H1 (cell line): ENCODE data around the gene ZNF556. TPM values are rescaled to one million over a fixed set of nuclear protein-coding genes. Genes with fewer than 3 reads are reported as not detected.

Experiments used
- CTCF ChIA-PET: fragments of 300-600 bp; sonication (Branson Sonifier 250); formaldehyde crosslinking; loops from one replicate; lab custom pipeline; 2021; ENCODE audit not compliant: partially characterized antibody; lab: Charles Lee
- POLR2A ChIA-PET: fragments of 300-600 bp; sonication (Branson Sonifier 250); formaldehyde crosslinking; loops from one replicate; lab custom pipeline; 2021; ENCODE audit warnings: inconsistent platforms; ENCODE audit not compliant: partially characterized antibody; lab: Charles Lee
- DNase-seq, 2 experiments: peaks; one replicate each; pipeline versions ENCODE4 v3.0.0 to v3.0.0-alpha.2; 2010 to 2022; ENCODE audit warnings: low spot score in 2 of 2, low read depth in 1 of 2, mixed read lengths in 1 of 2
- FAIRE-seq: peaks from 2 replicates; lab custom pipeline; 2011; peaks lifted over from hg19 to GRCh38; lab: Jason Lieb, UNC
- H2AFZ ChIP-seq: 2 replicates; pipeline ENCODE4 v1.8.1; 2012; ENCODE audit warnings: low read length, inconsistent platforms
- H2AK5ac ChIP-seq: 2 replicates; pipeline ENCODE4 v1.6.1; 2013; ENCODE audit warnings: low read depth, low read length
- H2BK120ac ChIP-seq: replicated peaks from 2 replicates; pipeline ENCODE3; 2013; ENCODE audit warnings: low read depth, low read length, inconsistent platforms
- H2BK12ac ChIP-seq: 2 replicates; pipeline ENCODE4 v1.6.1; 2013; ENCODE audit warnings: low read depth, low read length
- H2BK15ac ChIP-seq: 2 replicates; pipeline ENCODE4 v1.6.1; 2013; ENCODE audit warnings: low read length
- H2BK20ac ChIP-seq: 2 replicates; pipeline ENCODE4 v1.6.1; 2013; ENCODE audit warnings: low read length
- H2BK5ac ChIP-seq: 2 replicates; pipeline ENCODE4 v1.6.1; 2013; ENCODE audit warnings: low read depth, low read length
- H3K14ac ChIP-seq: 2 replicates; pipeline ENCODE4 v1.6.1; 2013; ENCODE audit warnings: inconsistent platforms; ENCODE audit not compliant: insufficient read length
- H3K18ac ChIP-seq: 2 replicates; pipeline ENCODE4 v1.6.1; 2013; ENCODE audit warnings: low read length; ENCODE audit errors: extremely low read depth
- H3K23ac ChIP-seq: 2 replicates; pipeline ENCODE4 v1.6.1; 2013; ENCODE audit warnings: inconsistent platforms; ENCODE audit not compliant: insufficient read length
- H3K23me2 ChIP-seq: 2 replicates; pipeline ENCODE4 v1.6.1; 2013; ENCODE audit warnings: low read depth, low read length
- H3K27ac ChIP-seq: 2 replicates; pipeline ENCODE4 v1.6.1; 2011; ENCODE audit warnings: low read depth, low read length, inconsistent platforms
- H3K27me3 ChIP-seq, 4 experiments: replicated peaks in 1 of 4; 1 replicate in 1 of 4; 2 replicates in 3 of 4; pipeline versions ENCODE4 v1.6.1 to v1.8.1; 2011 to 2013; ENCODE audit warnings: low read length in 3 of 4, mild to moderate bottlenecking in 3 of 4, inconsistent platforms in 2 of 4, mixed read lengths in 2 of 4, moderate library complexity in 1 of 4; ENCODE audit not compliant: control insufficient read depth in 3 of 4, insufficient read depth in 3 of 4; ENCODE audit errors: extremely low read depth in 1 of 4
- H3K36me3 ChIP-seq, 4 experiments: 2 replicates each; pipeline versions ENCODE4 v1.6.1 to v1.8.1; 2011 to 2013; ENCODE audit warnings: mild to moderate bottlenecking in 4 of 4, low read length in 3 of 4, moderate library complexity in 2 of 4, control low read depth in 1 of 4, inconsistent platforms in 1 of 4; ENCODE audit not compliant: insufficient read depth in 4 of 4, control insufficient read depth in 2 of 4
- H3K4ac ChIP-seq: replicated peaks from 2 replicates; pipeline ENCODE3; 2013; ENCODE audit warnings: low read length, low read depth, mixed read lengths, inconsistent platforms; ENCODE audit not compliant: insufficient read length
- H3K4me1 ChIP-seq, 4 experiments: replicated peaks in 1 of 4; 1 replicate in 1 of 4; 2 replicates in 3 of 4; pipeline versions ENCODE4 v1.6.1 to v1.8.1; 2011 to 2013; ENCODE audit warnings: low read length in 3 of 4, inconsistent platforms in 2 of 4, mixed read lengths in 1 of 4; ENCODE audit not compliant: insufficient read depth in 4 of 4, control insufficient read depth in 3 of 4
- H3K4me2 ChIP-seq, 2 experiments: 2 replicates each; pipeline versions ENCODE4 v1.6.1 to v1.8.1; 2011 to 2013; ENCODE audit warnings: low read depth in 2 of 2, low read length in 2 of 2, control low read depth in 1 of 2, inconsistent platforms in 1 of 2, mild to moderate bottlenecking in 1 of 2; ENCODE audit not compliant: insufficient read depth in 1 of 2
- H3K4me3 ChIP-seq, 4 experiments: fragments of 200-600, 300-600 bp in 1 of 4; sonication (generic), shearing (Covaris generic), sonication (Bioruptor Twin) in 1 of 4; 2 replicates each; pipeline versions ENCODE4 v1.5.1 to v1.8.1; 2011 to 2016; ENCODE audit warnings: low read length in 4 of 4, low read depth in 3 of 4, control low read depth in 2 of 4, inconsistent platforms in 2 of 4, mild to moderate bottlenecking in 2 of 4, mixed read lengths in 1 of 4, moderate library complexity in 1 of 4; ENCODE audit not compliant: insufficient read depth in 2 of 4; ENCODE audit errors: extremely low read depth in 1 of 4
- H3K56ac ChIP-seq: replicated peaks from 2 replicates; pipeline ENCODE3; 2013; ENCODE audit warnings: low read depth, mild to moderate bottlenecking, mixed read lengths, low read length, inconsistent platforms; ENCODE audit not compliant: insufficient read length
- H3K79me1 ChIP-seq: 2 replicates; pipeline ENCODE4 v1.6.1; 2013; ENCODE audit warnings: low read depth, low read length, control low read depth
- H3K79me2 ChIP-seq, 2 experiments: 2 replicates each; pipeline versions ENCODE4 v1.6.1 to v1.8.1; 2012 to 2013; ENCODE audit warnings: low read length in 2 of 2, mild to moderate bottlenecking in 2 of 2, inconsistent platforms in 1 of 2; ENCODE audit not compliant: insufficient read depth in 2 of 2, control insufficient read depth in 1 of 2
- H3K9ac ChIP-seq, 4 experiments: replicated peaks in 1 of 4; 1 replicate in 1 of 4; 2 replicates in 3 of 4; pipeline versions ENCODE4 v1.6.1 to v1.8.1; 2011 to 2013; ENCODE audit warnings: low read depth in 3 of 4, low read length in 3 of 4, control low read depth in 2 of 4, mild to moderate bottlenecking in 2 of 4, moderate library complexity in 2 of 4, inconsistent platforms in 1 of 4; ENCODE audit errors: extremely low read depth in 1 of 4
- H3K9me3 ChIP-seq, 2 experiments: 2 replicates each; pipeline versions ENCODE4 v1.6.1 to v1.8.1; 2012 to 2013; ENCODE audit warnings: mild to moderate bottlenecking in 2 of 2, moderate library complexity in 2 of 2, control low read depth in 1 of 2, inconsistent platforms in 1 of 2, low read depth in 1 of 2, low read length in 1 of 2, mixed read lengths in 1 of 2; ENCODE audit not compliant: insufficient read depth in 2 of 2
- H4K20me1 ChIP-seq, 2 experiments: replicated peaks in 1 of 2; 2 replicates each; pipeline versions ENCODE3 to v1.8.1; 2011 to 2013; ENCODE audit warnings: inconsistent platforms in 2 of 2, low read length in 2 of 2, mild to moderate bottlenecking in 1 of 2; ENCODE audit not compliant: insufficient read depth in 2 of 2, control insufficient read depth in 1 of 2
- H4K5ac ChIP-seq: 2 replicates; pipeline ENCODE4 v1.6.1; 2013; ENCODE audit warnings: low read length, low read depth, mixed read lengths, inconsistent platforms; ENCODE audit not compliant: insufficient read length
- H4K8ac ChIP-seq: 2 replicates; pipeline ENCODE4 v1.8.0; 2013; ENCODE audit warnings: mild to moderate bottlenecking, moderate library complexity, low read length, inconsistent platforms; ENCODE audit not compliant: insufficient read depth; ENCODE audit errors: extremely low read depth
- H4K91ac ChIP-seq: replicated peaks from 2 replicates; pipeline ENCODE3; 2013; ENCODE audit warnings: low read length, mixed read lengths, inconsistent platforms; ENCODE audit not compliant: insufficient read length
- BCL11A ChIP-seq, 2 experiments: IDR thresholded peaks; one replicate each; pipeline ENCODE4 v1.6.1; 2011; ENCODE audit warnings: low read depth in 2 of 2, low read length in 2 of 2, mild to moderate bottlenecking in 2 of 2
- KDM1A ChIP-seq: fragments of 200-600, 300-600 bp; sonication (generic); IDR thresholded peaks from 2 replicates; pipeline ENCODE4 v1.7.1; 2016; ENCODE audit warnings: mild to moderate bottlenecking, low read length, borderline replicate concordance
- POU5F1 ChIP-seq: IDR thresholded peaks from 2 replicates; pipeline ENCODE4 v1.6.1; 2011; ENCODE audit warnings: low read depth, mild to moderate bottlenecking, low read length, moderate library complexity
- ZNF274 ChIP-seq: IDR thresholded peaks from 2 replicates; pipeline ENCODE4 v1.7.0; 2012; ENCODE audit warnings: low read length, borderline replicate concordance; ENCODE audit errors: extremely low read depth
- WGBS, 2 experiments: shearing (Covaris generic) in 1 of 2; methylation state at CpG; one replicate each; pipeline versions ENCODE4 v1.1.6 to v1.1.7; 2013 to 2015; ENCODE audit warnings: low lambda C conversion rate in 2 of 2, mixed read lengths in 2 of 2, inconsistent platforms in 1 of 2, low coverage in 1 of 2, missing lambda C conversion rate in 1 of 2; ENCODE audit not compliant: insufficient replicate concordance in 2 of 2, insufficient coverage in 1 of 2, insufficient read length in 1 of 2; ENCODE audit errors: extremely low coverage in 1 of 2, missing lambda C conversion rate in 1 of 2; 5-methylcytosine and 5-hydroxymethylcytosine counted together
- polyA plus RNA-seq, 7 experiments: library from polyadenylated mRNA; depleted of rRNA in 3 of 7; stranded (reverse) in 5 of 7; unstranded in 2 of 7; fragments of >200 nt in 5 of 7; fragments of 200-250 nt in 2 of 7; gene quantifications; 1 replicate in 5 of 7; 2 replicates in 1 of 7; 4 replicates in 1 of 7; pipeline versions ENCODE4 v1.2.1 to v1.2.3, GENCODE V29; 2011 to 2013; ENCODE audit warnings: missing spikeins in 2 of 7, mixed read lengths in 2 of 7
- total RNA-seq: library from RNA; stranded (reverse); fragmentation: NEBNext Ultra II Directional; extraction: Animal tissue kit (Norgen Biotek cat#: 25700); gene quantifications from 2 replicates; pipeline ENCODE4 v1.2.1, GENCODE V29; 2021

The ZNF556 gene
- total and polyA plus RNA-seq, 2 of the 8 experiments (the other 6 are each of a cell fraction or from before 2014, with no cell fraction given) = not detected

DNA sequence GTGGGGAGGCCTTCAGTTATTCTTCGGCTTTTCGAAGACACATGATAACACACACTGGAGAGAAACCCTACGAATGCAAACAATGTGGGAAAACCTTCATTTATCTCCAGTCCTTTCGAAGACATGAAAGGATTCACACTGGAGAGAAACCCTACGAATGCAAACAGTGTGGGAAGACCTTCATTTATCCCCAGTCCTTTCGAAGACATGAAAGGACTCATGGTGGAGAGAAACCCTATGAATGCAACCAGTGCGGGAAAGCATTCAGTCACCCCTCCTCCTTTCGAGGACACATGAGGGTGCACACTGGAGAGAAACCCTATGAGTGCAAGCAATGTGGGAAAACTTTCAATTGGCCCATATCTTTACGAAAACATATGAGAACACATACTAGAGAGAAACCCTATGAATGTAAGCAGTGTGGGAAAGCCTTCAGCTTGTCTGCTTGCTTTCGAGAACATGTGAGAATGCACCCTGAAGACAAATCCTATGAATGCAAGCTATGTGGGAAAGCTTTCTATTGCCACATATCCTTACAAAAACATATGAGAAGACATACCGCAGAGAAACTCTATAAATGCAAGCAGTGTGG is 14.0 kb upstream of the ZNF556 start:
- H3K4me2 ChIP-seq = no peak overlapping the region
- H3K18ac ChIP-seq = no peak overlapping the region
- no peak overlapping the region for H4K8ac ChIP-seq
- POLR2A ChIA-PET = no interaction called here
- H2BK5ac ChIP-seq = no peak overlapping the region
- H3K56ac ChIP-seq = no peak overlapping the region
- no peaks in the 10 kb centered on the region for H3K4me1 ChIP-seq
- H3K9ac ChIP-seq = no peak overlapping the region
- peaks cover 72 to 89% of the 10 kb centered on the region in 2 experiments for H3K9me3 ChIP-seq
- CTCF ChIA-PET = interaction anchor here (0.6 kb wide), 1 partner anchor 580 kb away, joined by 3 read pairs; no protein-coding TSS in a partner anchor
- DNase-seq (no peak), FAIRE-seq (no peak)
- no peak overlapping the region for H4K91ac ChIP-seq
- H2AK5ac ChIP-seq = no peak overlapping the region
- H3K4me3 ChIP-seq = 0 out of 8 replicates have a peak overlapping the region, but pooled peaks of 1 of the 4 experiments have one; percentile 10
- H2BK15ac ChIP-seq = no peak overlapping the region
- 0 out of 2 replicates have a peak, but pooled peaks cover 2% of the 10 kb centered on the region for H3K79me1 ChIP-seq
- H4K20me1 ChIP-seq = no peaks in the 10 kb centered on the region
- H2BK12ac ChIP-seq = no peak overlapping the region
- H3K36me3 ChIP-seq = peaks cover 12 to 51% (median 36%) of the 10 kb centered on the region in 4 experiments
- 92% methylated on average over 11 of the region's 11 CpGs; no CpG with 5 or more reads in 1 of the 2 experiments for WGBS, 2 experiments
- TF ChIP-seq ZNF274 (peak; percentile 51; the same call in 1 of the 2 replicates), KDM1A (peak; percentile 20; the same call in 1 of the 2 replicates), BCL11A (IDR thresholded peaks at IDR 0.05; ENCODE audit: low read depth in 2 of 2, low read length in 2 of 2) (no peak), POU5F1 (no peak)
- no peak overlapping the region for H4K5ac ChIP-seq
- no peaks in the 10 kb centered on the region; a peak in 1 of 4 replicates for H3K79me2 ChIP-seq
- H2BK20ac ChIP-seq = no peak overlapping the region
- H2AFZ ChIP-seq = no peak overlapping the region
- no peaks in the 10 kb centered on the region; a peak in 1 of 7 replicates for H3K27me3 ChIP-seq
- H2BK120ac ChIP-seq = no peak overlapping the region
- no peaks in the 10 kb centered on the region for H3K23me2 ChIP-seq
- no peak overlapping the region for H3K27ac ChIP-seq
- H3K4ac ChIP-seq = no peak overlapping the region
- no peak overlapping the region for H3K23ac ChIP-seq
- no peak overlapping the region for H3K14ac ChIP-seq
